Aorta (tissue), 5 donors: Measurements from ENCODE around the gene ARSJ. TPM values are rescaled to one million over a fixed set of nuclear protein-coding genes. Genes with fewer than 3 reads are reported as not detected.

Source experiments
- ATAC-seq: fragments of 200-7000 bp; cut with Tn5 transposase; one replicate; pipeline ENCODE4 v1.9.1; 2022; ENCODE audit warnings: moderate library complexity; ENCODE audit not compliant: low FRiP score
- DNase-seq, 2 donors: peaks; one replicate each; pipeline ENCODE4 v3.0.0-alpha.2; 2020
- H3K27ac ChIP-seq, 2 donors: one replicate each; pipeline ENCODE4 v1.5.1; 2013; ENCODE audit warnings: low read length in 2 of 2, mild to moderate bottlenecking in 2 of 2, moderate library complexity in 2 of 2, control low read depth in 1 of 2, inconsistent platforms in 1 of 2, low read depth in 1 of 2
- H3K27me3 ChIP-seq, 2 donors: one replicate each; pipeline ENCODE4 v1.6.1; 2013; ENCODE audit warnings: control low read depth in 1 of 2, low read length in 1 of 2, mild to moderate bottlenecking in 1 of 2, moderate library complexity in 1 of 2; ENCODE audit not compliant: insufficient read depth in 2 of 2, control insufficient read depth in 1 of 2
- H3K36me3 ChIP-seq, 2 donors: one replicate each; pipeline ENCODE4 v1.6.1; 2013; ENCODE audit warnings: control low read depth in 1 of 2, low read length in 1 of 2, mild to moderate bottlenecking in 1 of 2; ENCODE audit not compliant: insufficient read depth in 2 of 2, control insufficient read depth in 1 of 2
- H3K4me1 ChIP-seq, 2 donors: one replicate each; pipeline ENCODE4 v1.6.1; 2013; ENCODE audit warnings: low read length in 2 of 2, control low read depth in 1 of 2, mild to moderate bottlenecking in 1 of 2, moderate library complexity in 1 of 2; ENCODE audit not compliant: insufficient read depth in 2 of 2, control insufficient read depth in 1 of 2
- H3K4me3 ChIP-seq, 2 donors: one replicate each; pipeline ENCODE4 v1.5.1; 2013; ENCODE audit warnings: low read length in 2 of 2, control low read depth in 1 of 2, mild to moderate bottlenecking in 1 of 2
- H3K9me3 ChIP-seq: one replicate; pipeline ENCODE4 v1.6.1; 2013; ENCODE audit warnings: mild to moderate bottlenecking, low read length; ENCODE audit not compliant: control insufficient read depth
- WGBS, 2 donors: extraction: QIAGEN DNeasy Blood & Tissue Kit; methylation state at CpG; one replicate each; pipeline ENCODE4 v1.1.7; 2013; 5-methylcytosine and 5-hydroxymethylcytosine counted together
- intact Hi-C, 2 donors: fragments of 100-400 bp; cut with DNase I; formaldehyde crosslinking; loops; one replicate each; pipeline versions ENCODE4 v1.14.2 to v1.15.0; 2022
- polyA plus RNA-seq, 2 donors: library from polyadenylated mRNA; stranded (reverse); fragments of 200-250 nt; gene quantifications; one replicate each; pipeline ENCODE4 v1.2.3, GENCODE V29; 2013
- total RNA-seq, 2 donors: library from RNA; stranded (reverse); fragmentation: NEBNext Ultra II Directional; extraction: Animal tissue kit (Norgen Biotek cat#: 25700); gene quantifications; one replicate each; pipeline ENCODE4 v1.2.1, GENCODE V29; 2021
- donor health status: healthy with polysubstance abuse.
- donor health status: Bipolar disorder and iron deficiency.
- donor health status: DM: no; HTN: no; CAD: no.
- donor health status: DM: no; HTN: no; CAD: no.
- donor health status: DM: yes; HTN: yes; CAD: no.

ARSJ gene
- total and polyA plus RNA-seq, 4 donors: 4.5 to 42.4 (median 9.2) TPM

DNA sequence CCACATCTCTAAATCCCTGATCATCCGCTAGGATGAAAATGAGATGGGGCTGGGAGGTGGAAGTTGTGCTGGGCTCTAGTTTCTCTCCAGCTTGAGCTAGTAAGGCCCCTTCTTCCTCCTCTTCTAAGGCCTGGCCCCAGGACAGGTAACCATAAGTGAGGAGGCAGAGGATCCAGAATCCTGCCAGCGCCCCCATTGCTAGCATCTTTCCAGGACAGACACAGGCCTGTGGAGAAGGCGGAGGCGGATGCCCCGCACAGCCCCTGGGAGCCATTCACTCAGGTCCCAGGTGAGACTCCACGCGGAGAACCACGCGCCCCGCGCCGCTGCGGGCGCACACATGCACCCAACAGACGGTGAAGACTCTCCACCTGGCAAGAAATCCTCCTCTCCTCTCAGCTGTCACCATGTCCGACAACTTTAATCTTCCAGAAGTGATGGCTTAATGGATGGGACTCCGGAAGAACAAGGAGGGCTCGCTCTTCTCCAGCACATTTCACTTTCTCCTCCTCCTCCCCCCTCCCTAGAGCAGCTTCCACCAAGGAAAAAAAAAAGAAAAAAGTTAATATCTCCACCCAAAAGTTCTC is 793 bp downstream of the ARSJ start:
- intact Hi-C loops: loop anchor here (5.0 to 10.0 kb wide), 4 partner anchors 216 to 584 kb away; partner anchors contain the start of gene CAMK2D (in 1 of the 2)
- WGBS, 2 donors: 4 to 5% methylated on average over 18 of the region's 18 CpGs
- peaks cover 0 to 7% of the 10 kb centered on the region in 2 donors for H3K4me1 ChIP-seq
- peak; percentile 51 for ATAC-seq
- H3K4me3 ChIP-seq: peak overlapping the region; percentile 71 to 93
- H3K9me3 ChIP-seq: no peaks in the 10 kb centered on the region
- peak overlapping the region; percentile 70 to 87 for H3K27ac ChIP-seq
- peak; percentile 53 to 74 for DNase-seq
- no peaks in the 10 kb centered on the region for H3K36me3 ChIP-seq
- no peaks in the 10 kb centered on the region for H3K27me3 ChIP-seq

DNA sequence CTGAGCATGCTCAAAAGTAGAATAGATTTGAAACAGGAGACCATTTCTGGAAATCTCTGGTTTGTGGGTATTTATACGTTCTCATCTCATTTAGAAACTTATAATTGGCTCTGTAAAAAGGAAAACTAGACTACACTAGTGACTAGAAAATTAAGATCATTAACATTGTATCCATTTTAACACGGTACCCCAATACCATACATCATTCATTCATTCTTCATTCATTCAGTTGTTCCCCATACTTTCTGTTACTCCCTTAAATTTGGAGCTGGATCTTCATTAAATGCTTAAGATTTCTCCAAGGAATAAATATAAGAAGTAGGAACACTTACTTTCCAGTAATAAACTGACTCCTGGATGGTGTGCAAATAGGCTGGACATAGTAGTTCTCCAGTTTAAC is 1.3 kb downstream of the ARSJ start:
- DNase-seq (no peak), ATAC-seq (no peak)
- WGBS, 2 donors: 1 to 5% methylated on average over 2 of the region's 2 CpGs
- no peaks in the 10 kb centered on the region for H3K9me3 ChIP-seq
- intact Hi-C loops: loop anchor here (5.0 to 10.0 kb wide), 4 partner anchors 216 to 583 kb away; partner anchors contain the start of gene CAMK2D (in 1 of the 2)
- H3K27ac ChIP-seq: peak overlapping the region in 1 of 2 donors; percentile 70
- H3K4me3 ChIP-seq: peak overlapping the region; percentile 71 to 93
- peaks cover 0 to 9% of the 10 kb centered on the region in 2 donors for H3K4me1 ChIP-seq
- no peaks in the 10 kb centered on the region for H3K27me3 ChIP-seq
- no peaks in the 10 kb centered on the region for H3K36me3 ChIP-seq

- Histone ChIP-seq H3K4me3 (peak overlapping the region; percentile 71 to 93), H3K4me1 (peaks cover 0 to 9% of the 10 kb centered on the region in 2 donors), H3K9me3 (no peaks in the 10 kb centered on the region), H3K36me3 (no peaks in the 10 kb centered on the region), H3K27me3 (no peaks in the 10 kb centered on the region), H3K27ac (peak overlapping the region in 1 of 2 donors; percentile 36)
- ATAC-seq: no peak
- intact Hi-C loops: loop anchor here (5.0 to 10.0 kb wide), 4 partner anchors 215 to 583 kb away; partner anchors contain the start of gene CAMK2D (in 1 of the 2)
- DNase-seq: no peak
- WGBS, 2 donors: 5 to 10% methylated on average over 1 of the region's 1 CpG
Observed at GRCh38 chr4:113977526-113977855, 2.0 kb downstream of the ARSJ start.

DNA sequence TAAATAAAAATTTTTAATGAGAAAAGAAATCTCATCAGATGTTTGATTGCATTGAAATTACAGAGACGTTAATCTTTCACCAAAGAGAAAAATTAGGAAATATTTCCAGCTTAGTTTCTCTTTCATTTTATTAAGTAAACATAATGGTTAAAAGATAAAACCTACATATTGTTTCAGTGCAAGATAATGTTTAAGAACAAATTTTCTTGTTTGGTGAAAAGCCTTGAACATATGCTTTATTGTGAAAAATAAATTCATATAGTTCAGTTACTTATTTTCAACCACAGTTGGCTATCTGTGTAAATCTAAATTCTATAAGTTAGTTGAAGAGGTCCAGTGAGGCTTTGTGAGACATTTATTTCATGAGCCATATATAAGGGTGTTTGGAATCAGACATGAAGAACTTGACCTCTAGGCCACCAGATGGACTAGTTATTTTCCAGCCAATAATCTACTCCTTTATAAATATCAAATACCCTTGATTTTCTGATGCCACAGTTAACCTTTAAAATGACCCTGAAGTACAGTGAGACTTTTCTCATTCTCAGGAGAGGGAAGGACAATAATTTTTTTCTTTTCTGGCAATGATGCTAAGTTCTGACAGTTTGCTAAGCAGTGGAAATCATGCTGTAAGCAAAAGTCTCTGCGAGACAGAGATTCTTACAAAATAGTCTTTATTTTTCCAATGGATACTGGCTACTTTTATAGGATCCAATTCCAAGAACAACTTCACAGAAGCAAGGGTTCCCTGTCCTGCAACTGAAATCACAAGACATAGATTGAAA is 2.5 kb downstream of the ARSJ start:
- H3K4me1 ChIP-seq: peaks cover 0 to 9% of the 10 kb centered on the region in 2 donors
- H3K9me3 ChIP-seq: no peaks in the 10 kb centered on the region
- intact Hi-C loops: loop anchor here (5.0 to 10.0 kb wide), 4 partner anchors 215 to 582 kb away; partner anchors contain the start of gene CAMK2D (in 1 of the 2)
- H3K4me3 ChIP-seq: peak overlapping the region; percentile 71 to 93
- WGBS, 2 donors: 1 to 4% methylated on average over 2 of the region's 2 CpGs
- ATAC-seq (no peak), DNase-seq (no peak)
- H3K27me3 ChIP-seq: no peaks in the 10 kb centered on the region
- peak overlapping the region in 1 of 2 donors; percentile 36 for H3K27ac ChIP-seq
- H3K36me3 ChIP-seq: no peaks in the 10 kb centered on the region

DNA sequence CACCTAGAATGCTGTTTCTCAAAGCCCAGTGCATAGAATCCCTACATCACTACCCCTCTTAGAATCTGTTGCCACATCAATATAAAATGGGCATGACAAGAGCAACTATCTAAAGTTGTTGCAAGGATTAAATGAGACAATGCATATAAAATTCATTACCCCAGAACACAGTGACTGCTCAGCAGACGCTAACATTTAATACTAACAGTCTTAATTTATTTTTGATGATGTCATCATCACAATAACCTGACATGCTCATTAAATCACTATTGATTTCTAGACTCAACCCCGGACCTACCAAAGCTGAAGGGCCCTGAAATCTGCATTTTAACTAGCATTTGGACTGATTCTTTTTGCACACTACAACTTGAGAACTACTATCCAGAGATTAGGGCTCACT is 3.9 kb downstream of the ARSJ start:
- WGBS, 2 donors: 32 to 38% methylated on average over 2 of the region's 2 CpGs
- no peaks in the 10 kb centered on the region for H3K27me3 ChIP-seq
- H3K4me3 ChIP-seq: peak overlapping the region; percentile 67 to 77
- no peaks in the 10 kb centered on the region for H3K36me3 ChIP-seq
- no peaks in the 10 kb centered on the region for H3K9me3 ChIP-seq
- peaks cover 0 to 3% of the 10 kb centered on the region in 2 donors for H3K4me1 ChIP-seq
- ATAC-seq (no peak), DNase-seq (no peak)
- no peak overlapping the region for H3K27ac ChIP-seq
- intact Hi-C loops: loop anchor here (5.0 to 10.0 kb wide), 4 partner anchors 213 to 581 kb away; partner anchors contain the start of gene CAMK2D (in 1 of the 2)

DNA sequence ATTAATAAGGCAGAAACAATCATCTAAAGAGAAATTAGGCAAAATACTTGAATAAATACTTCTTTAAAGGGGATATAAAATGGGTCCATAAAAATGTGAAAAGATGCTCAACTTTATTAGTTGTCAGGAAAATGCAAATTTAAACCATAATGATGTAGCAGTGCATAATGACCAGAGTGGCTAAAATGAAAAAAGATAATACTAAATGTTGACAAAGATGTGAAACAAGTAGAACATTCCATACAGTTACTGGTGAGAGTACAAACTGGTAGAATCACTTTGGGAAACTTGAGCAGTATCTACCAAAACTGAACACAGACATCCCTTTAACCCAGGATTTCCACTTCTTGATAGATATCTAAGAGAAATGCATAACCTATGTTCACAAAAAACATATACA is 5.0 kb downstream of the ARSJ start:
- Histone ChIP-seq H3K4me1 (peaks cover 0 to 2% of the 10 kb centered on the region in 2 donors), H3K9me3 (no peaks in the 10 kb centered on the region), H3K4me3 (no peak overlapping the region), H3K27me3 (no peaks in the 10 kb centered on the region), H3K36me3 (no peaks in the 10 kb centered on the region), H3K27ac (no peak overlapping the region)
- intact Hi-C loops: loop anchor here (10.0 kb wide), 3 partner anchors 280 to 580 kb away; no protein-coding TSS in a partner anchor
- ATAC-seq: no peak
- DNase-seq: no peak

- ATAC-seq (no peak), DNase-seq (no peak)
- Histone ChIP-seq H3K27ac (no peak overlapping the region), H3K9me3 (no peaks in the 10 kb centered on the region), H3K4me3 (no peak overlapping the region), H3K27me3 (no peaks in the 10 kb centered on the region), H3K36me3 (no peaks in the 10 kb centered on the region), H3K4me1 (peaks cover 0 to 2% of the 10 kb centered on the region in 2 donors)
- WGBS, 2 donors: 84 to 85% methylated on average over 3 of the region's 3 CpGs
- intact Hi-C loops: loop anchor here (10.0 kb wide), 3 partner anchors 281 to 579 kb away; no protein-coding TSS in a partner anchor
Observed at GRCh38 chr4:113973345-113973744, 6.1 kb downstream of the ARSJ start.

GRCh38 chr4:113972781-113973180 is 6.7 kb downstream of the ARSJ start:
- no peak overlapping the region for H3K4me3 ChIP-seq
- no peaks in the 10 kb centered on the region for H3K9me3 ChIP-seq
- no peak overlapping the region for H3K27ac ChIP-seq
- DNase-seq (no peak), ATAC-seq (no peak)
- intact Hi-C loops: loop anchor here (10.0 kb wide), 3 partner anchors 282 to 578 kb away; no protein-coding TSS in a partner anchor
- H3K36me3 ChIP-seq: no peaks in the 10 kb centered on the region
- H3K4me1 ChIP-seq: peaks cover 0 to 2% of the 10 kb centered on the region in 2 donors
- WGBS, 2 donors: 94 to 98% methylated on average over 4 of the region's 4 CpGs
- H3K27me3 ChIP-seq: no peaks in the 10 kb centered on the region
